GM12878 (cell line): ENCODE measurements around the gene IMMT.

Source experiments
- ATF7 ChIP-seq: fragments of 450-650 bp; IDR thresholded peaks from 2 replicates; pipeline ENCODE4 v1.6.1; 2016; ENCODE audit warnings: low read depth, mild to moderate bottlenecking
- CREB1 ChIP-seq: IDR thresholded peaks from 2 replicates; pipeline ENCODE4 v1.6.1; 2012; ENCODE audit warnings: low read depth, mild to moderate bottlenecking, inconsistent platforms
- CTCF ChIP-seq, 3 experiments: IDR thresholded peaks in 2 of 3; conservative IDR thresholded peaks in 1 of 3; 2 replicates each; pipeline ENCODE4 v1.5.1; 2011; ENCODE audit warnings: low read depth in 3 of 3, low read length in 3 of 3, mild to moderate bottlenecking in 3 of 3, control low read depth in 2 of 3, moderate library complexity in 2 of 3, inconsistent platforms in 1 of 3, mixed read lengths in 1 of 3; ENCODE audit not compliant: control insufficient read depth in 2 of 3, insufficient read depth in 1 of 3; ENCODE audit errors: extremely low read depth in 1 of 3
- EZH2 ChIP-seq: IDR thresholded peaks from 2 replicates; pipeline ENCODE4 v1.6.1; 2012; ENCODE audit warnings: low read depth, mild to moderate bottlenecking, control low read depth, inconsistent platforms, low read length, borderline replicate concordance; ENCODE audit not compliant: control insufficient read depth
- HCFC1 ChIP-seq: fragments of 150-350 bp; IDR thresholded peaks from 2 replicates; pipeline ENCODE4 v1.6.1; 2014; ENCODE audit warnings: low read length
- LARP7 ChIP-seq: fragments of 450-650 bp; IDR thresholded peaks from 2 replicates; pipeline ENCODE4 v1.6.1; 2017; ENCODE audit warnings: mild to moderate bottlenecking
- MYC ChIP-seq: IDR thresholded peaks from 2 replicates; pipeline ENCODE4 v1.6.1; 2011; ENCODE audit warnings: mild to moderate bottlenecking, low read length, moderate library complexity, inconsistent platforms; ENCODE audit not compliant: insufficient read depth, insufficient replicate concordance, insufficient read length, severe bottlenecking
- TCF7 ChIP-seq: IDR thresholded peaks from 2 replicates; pipeline ENCODE4 v1.6.1; 2014; ENCODE audit warnings: antibody characterized with exemption, borderline replicate concordance
- ZZZ3 ChIP-seq: IDR thresholded peaks from 2 replicates; pipeline ENCODE4 v1.6.1; 2011; ENCODE audit warnings: low read depth; ENCODE audit not compliant: control insufficient read depth, insufficient read length
- TF ChIP-seq, protein P1 (sequence below): fragments of 450-650 bp; formaldehyde crosslinking; IDR thresholded peaks from 2 replicates; pipeline ENCODE4 v1.4.0; 2020; ENCODE audit warnings: mild to moderate bottlenecking, moderate library complexity
- TF ChIP-seq, protein P2 (sequence below): fragments of 450-650 bp; formaldehyde crosslinking; IDR thresholded peaks from 2 replicates; pipeline ENCODE4 v1.4.0; 2022; ENCODE audit warnings: mild to moderate bottlenecking, moderate library complexity
- TF ChIP-seq, protein P3 (sequence below): IDR thresholded peaks from 2 replicates; pipeline ENCODE4 v1.6.1; 2012; ENCODE audit warnings: mild to moderate bottlenecking, low read depth, low read length

GRCh38 chr2:86216575-86217555, 21.6 kb upstream of the IMMT start:
- no peak for TF ChIP-seq HCFC1
- TF ChIP-seq LARP7 = no peak
- no peak for TF ChIP-seq MYC
- TF ChIP-seq EZH2 = no peak
- TF ChIP-seq, protein P1, sequence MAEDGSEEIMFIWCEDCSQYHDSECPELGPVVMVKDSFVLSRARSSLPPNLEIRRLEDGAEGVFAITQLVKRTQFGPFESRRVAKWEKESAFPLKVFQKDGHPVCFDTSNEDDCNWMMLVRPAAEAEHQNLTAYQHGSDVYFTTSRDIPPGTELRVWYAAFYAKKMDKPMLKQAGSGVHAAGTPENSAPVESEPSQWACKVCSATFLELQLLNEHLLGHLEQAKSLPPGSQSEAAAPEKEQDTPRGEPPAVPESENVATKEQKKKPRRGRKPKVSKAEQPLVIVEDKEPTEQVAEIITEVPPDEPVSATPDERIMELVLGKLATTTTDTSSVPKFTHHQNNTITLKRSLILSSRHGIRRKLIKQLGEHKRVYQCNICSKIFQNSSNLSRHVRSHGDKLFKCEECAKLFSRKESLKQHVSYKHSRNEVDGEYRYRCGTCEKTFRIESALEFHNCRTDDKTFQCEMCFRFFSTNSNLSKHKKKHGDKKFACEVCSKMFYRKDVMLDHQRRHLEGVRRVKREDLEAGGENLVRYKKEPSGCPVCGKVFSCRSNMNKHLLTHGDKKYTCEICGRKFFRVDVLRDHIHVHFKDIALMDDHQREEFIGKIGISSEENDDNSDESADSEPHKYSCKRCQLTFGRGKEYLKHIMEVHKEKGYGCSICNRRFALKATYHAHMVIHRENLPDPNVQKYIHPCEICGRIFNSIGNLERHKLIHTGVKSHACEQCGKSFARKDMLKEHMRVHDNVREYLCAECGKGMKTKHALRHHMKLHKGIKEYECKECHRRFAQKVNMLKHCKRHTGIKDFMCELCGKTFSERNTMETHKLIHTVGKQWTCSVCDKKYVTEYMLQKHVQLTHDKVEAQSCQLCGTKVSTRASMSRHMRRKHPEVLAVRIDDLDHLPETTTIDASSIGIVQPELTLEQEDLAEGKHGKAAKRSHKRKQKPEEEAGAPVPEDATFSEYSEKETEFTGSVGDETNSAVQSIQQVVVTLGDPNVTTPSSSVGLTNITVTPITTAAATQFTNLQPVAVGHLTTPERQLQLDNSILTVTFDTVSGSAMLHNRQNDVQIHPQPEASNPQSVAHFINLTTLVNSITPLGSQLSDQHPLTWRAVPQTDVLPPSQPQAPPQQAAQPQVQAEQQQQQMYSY (CRISPR knock-in tag) = no peak
- TF ChIP-seq, protein P2, sequence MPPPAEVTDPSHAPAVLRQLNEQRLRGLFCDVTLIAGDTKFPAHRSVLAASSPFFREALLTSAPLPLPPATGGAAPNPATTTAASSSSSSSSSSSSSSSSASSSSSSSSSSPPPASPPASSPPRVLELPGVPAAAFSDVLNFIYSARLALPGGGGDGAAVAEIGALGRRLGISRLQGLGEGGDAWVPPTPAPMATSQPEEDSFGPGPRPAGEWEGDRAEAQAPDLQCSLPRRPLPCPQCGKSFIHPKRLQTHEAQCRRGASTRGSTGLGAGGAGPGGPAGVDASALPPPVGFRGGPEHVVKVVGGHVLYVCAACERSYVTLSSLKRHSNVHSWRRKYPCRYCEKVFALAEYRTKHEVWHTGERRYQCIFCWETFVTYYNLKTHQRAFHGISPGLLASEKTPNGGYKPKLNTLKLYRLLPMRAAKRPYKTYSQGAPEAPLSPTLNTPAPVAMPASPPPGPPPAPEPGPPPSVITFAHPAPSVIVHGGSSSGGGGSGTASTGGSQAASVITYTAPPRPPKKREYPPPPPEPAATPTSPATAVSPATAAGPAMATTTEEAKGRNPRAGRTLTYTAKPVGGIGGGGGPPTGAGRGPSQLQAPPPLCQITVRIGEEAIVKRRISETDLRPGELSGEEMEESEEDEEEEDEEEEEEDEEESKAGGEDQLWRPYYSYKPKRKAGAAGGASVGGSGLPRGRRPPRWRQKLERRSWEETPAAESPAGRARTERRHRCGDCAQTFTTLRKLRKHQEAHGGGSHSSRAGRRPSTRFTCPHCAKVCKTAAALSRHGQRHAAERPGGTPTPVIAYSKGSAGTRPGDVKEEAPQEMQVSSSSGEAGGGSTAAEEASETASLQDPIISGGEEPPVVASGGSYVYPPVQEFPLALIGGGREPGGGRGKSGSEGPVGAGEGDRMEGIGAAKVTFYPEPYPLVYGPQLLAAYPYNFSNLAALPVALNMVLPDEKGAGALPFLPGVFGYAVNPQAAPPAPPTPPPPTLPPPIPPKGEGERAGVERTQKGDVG (CRISPR knock-in tag) = no peak
- no peak for TF ChIP-seq TCF7
- no peak for TF ChIP-seq ZZZ3
- TF ChIP-seq CTCF (IDR thresholded peaks at IDR 0.05 in 2 of 3, conservative IDR thresholded peaks at IDR 0.05 in 1 of 3; ENCODE audit: control insufficient read depth in 2 of 3, extremely low read depth in 1 of 3, insufficient read depth in 1 of 3, low read depth in 3 of 3, low read length in 3 of 3) = no peak
- no peak for TF ChIP-seq CREB1
- no peak for TF ChIP-seq ATF7
- TF ChIP-seq, protein P3, sequence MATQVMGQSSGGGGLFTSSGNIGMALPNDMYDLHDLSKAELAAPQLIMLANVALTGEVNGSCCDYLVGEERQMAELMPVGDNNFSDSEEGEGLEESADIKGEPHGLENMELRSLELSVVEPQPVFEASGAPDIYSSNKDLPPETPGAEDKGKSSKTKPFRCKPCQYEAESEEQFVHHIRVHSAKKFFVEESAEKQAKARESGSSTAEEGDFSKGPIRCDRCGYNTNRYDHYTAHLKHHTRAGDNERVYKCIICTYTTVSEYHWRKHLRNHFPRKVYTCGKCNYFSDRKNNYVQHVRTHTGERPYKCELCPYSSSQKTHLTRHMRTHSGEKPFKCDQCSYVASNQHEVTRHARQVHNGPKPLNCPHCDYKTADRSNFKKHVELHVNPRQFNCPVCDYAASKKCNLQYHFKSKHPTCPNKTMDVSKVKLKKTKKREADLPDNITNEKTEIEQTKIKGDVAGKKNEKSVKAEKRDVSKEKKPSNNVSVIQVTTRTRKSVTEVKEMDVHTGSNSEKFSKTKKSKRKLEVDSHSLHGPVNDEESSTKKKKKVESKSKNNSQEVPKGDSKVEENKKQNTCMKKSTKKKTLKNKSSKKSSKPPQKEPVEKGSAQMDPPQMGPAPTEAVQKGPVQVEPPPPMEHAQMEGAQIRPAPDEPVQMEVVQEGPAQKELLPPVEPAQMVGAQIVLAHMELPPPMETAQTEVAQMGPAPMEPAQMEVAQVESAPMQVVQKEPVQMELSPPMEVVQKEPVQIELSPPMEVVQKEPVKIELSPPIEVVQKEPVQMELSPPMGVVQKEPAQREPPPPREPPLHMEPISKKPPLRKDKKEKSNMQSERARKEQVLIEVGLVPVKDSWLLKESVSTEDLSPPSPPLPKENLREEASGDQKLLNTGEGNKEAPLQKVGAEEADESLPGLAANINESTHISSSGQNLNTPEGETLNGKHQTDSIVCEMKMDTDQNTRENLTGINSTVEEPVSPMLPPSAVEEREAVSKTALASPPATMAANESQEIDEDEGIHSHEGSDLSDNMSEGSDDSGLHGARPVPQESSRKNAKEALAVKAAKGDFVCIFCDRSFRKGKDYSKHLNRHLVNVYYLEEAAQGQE = no peak
